Measurements from ENCODE around the gene SLC13A2. TPM values are rescaled to one million over a fixed set of nuclear protein-coding genes. Genes with fewer than 3 reads are reported as not detected.

The SLC13A2 gene
- polyA plus RNA-seq, 1 experiment: not detected

GRCh38 chr17:28506763-28507487 lies 33.5 kb downstream of the SLC13A2 start:
- CTCF ChIA-PET: interaction anchor here (0.7 to 6.5 kb wide), 2 partner anchors 12 to 31 kb away, joined by 4 to 48 read pairs; no protein-coding TSS in a partner anchor
- Histone ChIP-seq H3K36me3 (ENCODE audit: control insufficient read depth, insufficient read depth, low read length) (no peaks in the 10 kb centered on the region), H3K4me3 (ENCODE audit: low read depth, low read length) (no peak overlapping the region), H3K27me3 (ENCODE audit: control insufficient read depth, insufficient read depth, low read length) (peaks cover 44% of the 10 kb centered on the region)
- no peak for TF ChIP-seq CTCF (IDR thresholded peaks at IDR 0.05; ENCODE audit: insufficient read depth, low read depth, low read length)
- POLR2A ChIA-PET: no interaction called here
- DNase-seq (ENCODE audit: low read depth): no peak

GRCh38 chr17:28507567-28508203 lies 34.2 kb downstream of the SLC13A2 start:
- Histone ChIP-seq H3K4me3 (ENCODE audit: low read depth, low read length) (no peak overlapping the region), H3K27me3 (ENCODE audit: control insufficient read depth, insufficient read depth, low read length) (peaks cover 48% of the 10 kb centered on the region), H3K36me3 (ENCODE audit: control insufficient read depth, insufficient read depth, low read length) (no peaks in the 10 kb centered on the region)
- DNase-seq (ENCODE audit: low read depth): no peak
- TF ChIP-seq CTCF (IDR thresholded peaks at IDR 0.05; ENCODE audit: insufficient read depth, low read depth, low read length): no peak
- ChIA-PET CTCF (interaction anchor here (0.7 to 6.5 kb wide), 2 partner anchors 13 to 30 kb away, joined by 4 to 48 read pairs; no protein-coding TSS in a partner anchor), POLR2A (no interaction called here)

- no peak for TF ChIP-seq CTCF (IDR thresholded peaks at IDR 0.05; ENCODE audit: insufficient read depth, low read depth, low read length)
- Histone ChIP-seq H3K36me3 (ENCODE audit: control insufficient read depth, insufficient read depth, low read length) (no peaks in the 10 kb centered on the region), H3K4me3 (ENCODE audit: low read depth, low read length) (no peak overlapping the region), H3K27me3 (ENCODE audit: control insufficient read depth, insufficient read depth, low read length) (peaks cover 50% of the 10 kb centered on the region)
- no peak for DNase-seq (ENCODE audit: low read depth)
- ChIA-PET POLR2A (no interaction called here), CTCF (interaction anchor here (6.5 kb wide), 1 partner anchor 13 kb away, joined by 48 read pairs; no protein-coding TSS in a partner anchor)
These were observed 34.8 kb downstream of the SLC13A2 start for GRCh38 chr17:28508211-28508724.

GRCh38 chr17:28509789-28510188 lies 36.3 kb downstream of the SLC13A2 start:
- POLR2A ChIA-PET: no interaction called here
- Histone ChIP-seq H3K4me3 (ENCODE audit: low read depth, low read length) (no peak overlapping the region), H3K36me3 (ENCODE audit: control insufficient read depth, insufficient read depth, low read length) (no peaks in the 10 kb centered on the region), H3K27me3 (ENCODE audit: control insufficient read depth, insufficient read depth, low read length) (peaks cover 53% of the 10 kb centered on the region)
- CTCF ChIA-PET: no interaction called here
- no peak for DNase-seq (ENCODE audit: low read depth)
- no peak for TF ChIP-seq CTCF (IDR thresholded peaks at IDR 0.05; ENCODE audit: insufficient read depth, low read depth, low read length)

GRCh38 chr17:28511858-28512461 lies 38.5 kb downstream of the SLC13A2 start:
- no peaks in the 10 kb centered on the region for H3K36me3 ChIP-seq (ENCODE audit: control insufficient read depth, insufficient read depth, low read length)
- ChIA-PET CTCF (interaction anchor here (0.9 kb wide), 1 partner anchor 28 kb away, joined by 5 read pairs; no protein-coding TSS in a partner anchor), POLR2A (no interaction called here)
- no peak for TF ChIP-seq CTCF (IDR thresholded peaks at IDR 0.05; ENCODE audit: insufficient read depth, low read depth, low read length)
- DNase-seq (ENCODE audit: low read depth): no peak
- H3K27me3 ChIP-seq (ENCODE audit: control insufficient read depth, insufficient read depth, low read length): peaks cover 40% of the 10 kb centered on the region
- H3K4me3 ChIP-seq (ENCODE audit: low read depth, low read length): no peak overlapping the region
